NCI-H146 (cell line): ENCODE results near the gene CDCP2.

Experiments
- DNase-seq: peaks from one replicate; lab custom pipeline; 2025; lab: John Stamatoyannopoulos, UW

Gene CDCP2

GRCh38 chr1:54091666-54092065, 61.1 kb downstream of the CDCP2 start:
- no peak for DNase-seq

GRCh38 chr1:54088385-54088784, 64.4 kb downstream of the CDCP2 start:
- DNase-seq: no peak

- DNase-seq: no peak
Observed at GRCh38 chr1:54086754-54087153, 66.0 kb downstream of the CDCP2 start.

- no peak for DNase-seq
Observed at GRCh38 chr1:54084794-54085193, 68.0 kb downstream of the CDCP2 start.
